SK-N-SH treated with all-trans-retinoic acid at 6 μM for 48 hours (cell line): ENCODE measurements around the gene PRKCZ.

Source experiments
- ZFP3 ChIP-seq: fragments of 250-450 bp; sonication (Bioruptor Pico); IDR thresholded peaks from 2 replicates; pipeline ENCODE4 v1.5.0; 2020; ENCODE audit warnings: mild to moderate bottlenecking, moderate library complexity
- TF ChIP-seq, protein P1 (sequence below): fragments of 250-450 bp; sonication (Bioruptor Pico); IDR thresholded peaks from 2 replicates; pipeline ENCODE4 v1.8.0; 2020; ENCODE audit warnings: mild to moderate bottlenecking, moderate library complexity, borderline replicate concordance

DNA sequence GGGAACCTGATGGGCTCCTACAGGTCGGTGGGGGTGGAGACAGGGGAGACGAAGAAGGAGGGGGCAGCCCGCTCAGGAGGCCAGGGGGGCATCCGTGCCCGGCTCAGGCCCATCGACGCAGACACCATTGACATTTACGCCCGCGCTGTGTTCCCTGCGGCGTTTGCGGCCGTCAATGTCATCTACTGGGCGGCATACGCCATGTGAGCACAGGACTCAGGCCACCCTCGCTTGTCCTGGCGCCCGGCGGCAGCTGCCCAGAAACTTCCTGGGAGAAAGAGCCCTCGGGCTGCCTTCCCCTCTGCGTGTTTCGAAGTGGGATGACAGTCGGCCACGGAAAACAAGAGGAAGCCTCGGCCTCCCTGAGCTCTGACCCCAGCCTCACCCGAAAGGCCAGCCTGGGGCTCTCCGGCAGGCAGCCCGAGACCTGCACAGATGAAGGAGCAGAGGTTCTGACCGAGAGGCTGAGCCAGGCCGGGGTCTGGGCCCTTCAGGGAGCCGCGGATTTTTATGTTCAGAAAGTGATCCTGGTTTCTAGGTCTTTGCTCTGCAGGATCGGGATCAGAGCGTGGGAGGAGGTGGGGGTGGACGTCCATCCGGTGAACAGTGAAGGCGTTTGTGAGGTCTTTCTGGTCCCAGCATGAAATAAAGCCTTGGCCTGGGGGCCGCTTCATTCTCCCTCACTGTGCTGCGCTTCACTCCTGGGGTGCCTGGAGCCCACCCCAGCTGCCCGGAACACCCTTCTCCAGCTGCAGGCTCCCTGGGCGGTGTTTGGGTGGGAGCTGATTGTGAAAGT is 19.9 kb upstream of the PRKCZ start:
- TF ChIP-seq, protein P1, sequence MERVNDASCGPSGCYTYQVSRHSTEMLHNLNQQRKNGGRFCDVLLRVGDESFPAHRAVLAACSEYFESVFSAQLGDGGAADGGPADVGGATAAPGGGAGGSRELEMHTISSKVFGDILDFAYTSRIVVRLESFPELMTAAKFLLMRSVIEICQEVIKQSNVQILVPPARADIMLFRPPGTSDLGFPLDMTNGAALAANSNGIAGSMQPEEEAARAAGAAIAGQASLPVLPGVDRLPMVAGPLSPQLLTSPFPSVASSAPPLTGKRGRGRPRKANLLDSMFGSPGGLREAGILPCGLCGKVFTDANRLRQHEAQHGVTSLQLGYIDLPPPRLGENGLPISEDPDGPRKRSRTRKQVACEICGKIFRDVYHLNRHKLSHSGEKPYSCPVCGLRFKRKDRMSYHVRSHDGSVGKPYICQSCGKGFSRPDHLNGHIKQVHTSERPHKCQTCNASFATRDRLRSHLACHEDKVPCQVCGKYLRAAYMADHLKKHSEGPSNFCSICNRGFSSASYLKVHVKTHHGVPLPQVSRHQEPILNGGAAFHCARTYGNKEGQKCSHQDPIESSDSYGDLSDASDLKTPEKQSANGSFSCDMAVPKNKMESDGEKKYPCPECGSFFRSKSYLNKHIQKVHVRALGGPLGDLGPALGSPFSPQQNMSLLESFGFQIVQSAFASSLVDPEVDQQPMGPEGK (CRISPR knock-in tag), result no peak
- TF ChIP-seq ZFP3 (CRISPR knock-in tag), result no peak
